ENCODE data around the gene SNX1. TPM values are rescaled to one million over a fixed set of nuclear protein-coding genes. Genes with fewer than 3 reads are reported as not detected.

Gene SNX1
- total and polyA plus RNA-seq, 10 of the 15 experiments (the other 5 are each of a cell fraction or from before 2014, with no cell fraction given): 17.8 to 115 (median 96.3) TPM

- intact Hi-C loops (cut with micrococcal nuclease; ENCODE audit: unreplicated experiment) (loop anchor here (1.0 to 10.0 kb wide), 4 partner anchors 60 to 618 kb away; partner anchors contain the start of genes PCLAF, TRIP4 and USP3), in situ Hi-C loops (cut with MboI) (no loop called here)
- H3K27ac ChIP-seq (ENCODE audit: control insufficient read depth, insufficient read depth): peak overlapping the region; percentile 94
- peaks cover 32% of the 10 kb centered on the region for H3K4me1 ChIP-seq (ENCODE audit: control insufficient read depth, insufficient read depth, low read length)
- H3K9ac ChIP-seq (ENCODE audit: control insufficient read depth, insufficient read depth, low read length): peak overlapping the region; percentile 85
- FAIRE-seq (no peak), DNase-seq (ENCODE audit: low read depth, low spot score) (no peak), ATAC-seq (peak; percentile 58)
- ChIA-PET SMC1A (ENCODE audit: uncharacterized antibody, unreplicated experiment) (interaction anchor here (0.6 to 2.5 kb wide), 19 partner anchors 11 to 582 kb away, joined by 3 to 10 read pairs (median 3); no protein-coding TSS in a partner anchor), CTCF (interaction anchor here (0.6 to 7.2 kb wide), 18 partner anchors 9 to 494 kb away, joined by 3 to 73 read pairs (median 5); partner anchors contain the start of genes DAPK2 and PPIB), RAD21 (ENCODE audit: unreplicated experiment) (interaction anchor here (0.8 to 2.7 kb wide), 19 partner anchors 8 to 901 kb away, joined by 3 to 18 read pairs (median 4); partner anchors contain the start of gene PPIB), POLR2A (interaction anchor here (0.9 to 4.2 kb wide), 11 partner anchors 11 to 425 kb away, joined by 3 to 21 read pairs (median 4); partner anchors contain the start of genes PPIB and SNX22)
- H3K4me3 ChIP-seq: peak overlapping the region; percentile 96
- H3K79me2 ChIP-seq (ENCODE audit: control insufficient read depth, insufficient read depth, low read length): peaks cover 87% of the 10 kb centered on the region
- H3K27me3 ChIP-seq (replicated peaks in 1 of 2; ENCODE audit: control insufficient read depth in 2 of 2, insufficient read depth in 2 of 2, low read length in 1 of 2): no peaks in the 10 kb centered on the region
- H3K9me3 ChIP-seq (replicated peaks; ENCODE audit: control insufficient read depth, insufficient read depth, low read length): no peaks in the 10 kb centered on the region
- H2AFZ ChIP-seq (ENCODE audit: control insufficient read depth, low read depth, low read length): peak overlapping the region; percentile 98
- peak overlapping the region; percentile 90 for H3K4me2 ChIP-seq (ENCODE audit: control insufficient read depth, insufficient read depth)
- H3K36me3 ChIP-seq (ENCODE audit: control insufficient read depth in 2 of 2, insufficient read depth in 2 of 2, low read length in 1 of 2): peaks cover 2% of the 10 kb centered on the region in 2 experiments; a peak in 3 of 4 replicates
- H4K20me1 ChIP-seq (ENCODE audit: control insufficient read depth, insufficient read depth): no peaks in the 10 kb centered on the region
- TSS peak; percentile 80 for BruUV-seq (replicated peaks)
- WGBS (ENCODE audit: insufficient coverage, insufficient replicate concordance, low lambda C conversion rate, missing lambda C conversion rate): under 1% methylated on average over 22 of the region's 22 CpGs
- peak; percentile 94 for TF ChIP-seq RAD51 (IDR thresholded peaks at IDR 0.05)
- TF ChIP-seq NBN (IDR thresholded peaks at IDR 0.05): peak; percentile 59; the same call in 1 of the 2 replicates
- TF ChIP-seq, protein P1, sequence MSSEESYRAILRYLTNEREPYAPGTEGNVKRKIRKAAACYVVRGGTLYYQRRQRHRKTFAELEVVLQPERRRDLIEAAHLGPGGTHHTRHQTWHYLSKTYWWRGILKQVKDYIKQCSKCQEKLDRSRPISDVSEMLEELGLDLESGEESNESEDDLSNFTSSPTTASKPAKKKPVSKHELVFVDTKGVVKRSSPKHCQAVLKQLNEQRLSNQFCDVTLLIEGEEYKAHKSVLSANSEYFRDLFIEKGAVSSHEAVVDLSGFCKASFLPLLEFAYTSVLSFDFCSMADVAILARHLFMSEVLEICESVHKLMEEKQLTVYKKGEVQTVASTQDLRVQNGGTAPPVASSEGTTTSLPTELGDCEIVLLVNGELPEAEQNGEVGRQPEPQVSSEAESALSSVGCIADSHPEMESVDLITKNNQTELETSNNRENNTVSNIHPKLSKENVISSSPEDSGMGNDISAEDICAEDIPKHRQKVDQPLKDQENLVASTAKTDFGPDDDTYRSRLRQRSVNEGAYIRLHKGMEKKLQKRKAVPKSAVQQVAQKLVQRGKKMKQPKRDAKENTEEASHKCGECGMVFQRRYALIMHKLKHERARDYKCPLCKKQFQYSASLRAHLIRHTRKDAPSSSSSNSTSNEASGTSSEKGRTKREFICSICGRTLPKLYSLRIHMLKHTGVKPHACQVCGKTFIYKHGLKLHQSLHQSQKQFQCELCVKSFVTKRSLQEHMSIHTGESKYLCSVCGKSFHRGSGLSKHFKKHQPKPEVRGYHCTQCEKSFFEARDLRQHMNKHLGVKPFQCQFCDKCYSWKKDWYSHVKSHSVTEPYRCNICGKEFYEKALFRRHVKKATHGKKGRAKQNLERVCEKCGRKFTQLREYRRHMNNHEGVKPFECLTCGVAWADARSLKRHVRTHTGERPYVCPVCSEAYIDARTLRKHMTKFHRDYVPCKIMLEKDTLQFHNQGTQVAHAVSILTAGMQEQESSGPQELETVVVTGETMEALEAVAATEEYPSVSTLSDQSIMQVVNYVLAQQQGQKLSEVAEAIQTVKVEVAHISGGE (CRISPR knock-in tag; IDR thresholded peaks at IDR 0.05): no peak
- no peak for TF ChIP-seq FOXK2 (IDR thresholded peaks at IDR 0.05)
- TF ChIP-seq IKZF2 (IDR thresholded peaks at IDR 0.05): 0 out of 4 replicates have a peak, but pooled peaks of 1 of the 2 experiments have one; percentile 7
- TF ChIP-seq NR2C1 (IDR thresholded peaks at IDR 0.05): 0 out of 2 replicates have a peak, but pooled peaks have one; percentile 27
- TF ChIP-seq TAF1 (IDR thresholded peaks at IDR 0.05; ENCODE audit: borderline replicate concordance, low read depth, low read length): no peak
- TF ChIP-seq BHLHE40 (IDR thresholded peaks at IDR 0.05; ENCODE audit: borderline replicate concordance in 1 of 2, low read depth in 2 of 2, low read length in 1 of 2): 0 out of 4 replicates have a peak, but pooled peaks have one; percentile 18 to 45
- peak; percentile 68 for TF ChIP-seq SMARCA5 (IDR thresholded peaks at IDR 0.05)
- TF ChIP-seq BCL11A (IDR thresholded peaks at IDR 0.05; ENCODE audit: low read depth, low read length): 0 out of 2 replicates have a peak, but pooled peaks have one; percentile 30
- TF ChIP-seq ESRRA (IDR thresholded peaks at IDR 0.05; ENCODE audit: low read length): peak; percentile 90; the same call in 1 of the 2 replicates
- TF ChIP-seq ATF3 (IDR thresholded peaks at IDR 0.05; ENCODE audit: borderline replicate concordance, extremely low read depth, low read depth, low read length): peak; percentile 54; the same call in 1 of the 2 replicates
- peak; percentile 36; the same call in 1 of the 2 replicates for TF ChIP-seq MXI1 (IDR thresholded peaks at IDR 0.05; ENCODE audit: low read depth, low read length)
- TF ChIP-seq POLR2A (IDR thresholded peaks at IDR 0.05; ENCODE audit: low read depth, low read length): no peak; the same call in 1 of the 2 replicates
- TF ChIP-seq TCF12 (IDR thresholded peaks at IDR 0.05; ENCODE audit: low read depth, low read length): peak; percentile 25; the same call in 1 of the 2 replicates
- TF ChIP-seq, protein P2, sequence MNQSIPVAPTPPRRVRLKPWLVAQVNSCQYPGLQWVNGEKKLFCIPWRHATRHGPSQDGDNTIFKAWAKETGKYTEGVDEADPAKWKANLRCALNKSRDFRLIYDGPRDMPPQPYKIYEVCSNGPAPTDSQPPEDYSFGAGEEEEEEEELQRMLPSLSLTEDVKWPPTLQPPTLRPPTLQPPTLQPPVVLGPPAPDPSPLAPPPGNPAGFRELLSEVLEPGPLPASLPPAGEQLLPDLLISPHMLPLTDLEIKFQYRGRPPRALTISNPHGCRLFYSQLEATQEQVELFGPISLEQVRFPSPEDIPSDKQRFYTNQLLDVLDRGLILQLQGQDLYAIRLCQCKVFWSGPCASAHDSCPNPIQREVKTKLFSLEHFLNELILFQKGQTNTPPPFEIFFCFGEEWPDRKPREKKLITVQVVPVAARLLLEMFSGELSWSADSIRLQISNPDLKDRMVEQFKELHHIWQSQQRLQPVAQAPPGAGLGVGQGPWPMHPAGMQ (IDR thresholded peaks at IDR 0.05; ENCODE audit: borderline replicate concordance): peak; percentile 76; the same call in 1 of the 2 replicates
Observed at GRCh38 chr15:64092864-64093626, 2.7 kb upstream of the SNX1 start.

Measured in GM12878 (cell line).